Right lung (tissue), 5 donors: ENCODE results near the gene PCDHB13. TPM values are rescaled to one million over a fixed set of nuclear protein-coding genes. Genes with fewer than 3 reads are reported as not detected.

Experiments
- DNase-seq, 2 donors: peaks; one replicate each; pipeline ENCODE4 v3.0.0-alpha.2; 2013
- polyA plus RNA-seq, 5 donors: library from polyadenylated mRNA; unstranded; fragments of 120-200 nt; gene quantifications; one replicate each; pipeline versions ENCODE4 v1.2.1 to v1.2.3, GENCODE V29; 2013; ENCODE audit warnings: inconsistent platforms in 1 of 5, low replicate concordance in 1 of 5; ENCODE audit not compliant: insufficient read length in 5 of 5, insufficient read depth in 1 of 5

The PCDHB13 gene
- polyA plus RNA-seq, 5 donors = 3.9 to 6.0 (median 5.0) TPM

DNA sequence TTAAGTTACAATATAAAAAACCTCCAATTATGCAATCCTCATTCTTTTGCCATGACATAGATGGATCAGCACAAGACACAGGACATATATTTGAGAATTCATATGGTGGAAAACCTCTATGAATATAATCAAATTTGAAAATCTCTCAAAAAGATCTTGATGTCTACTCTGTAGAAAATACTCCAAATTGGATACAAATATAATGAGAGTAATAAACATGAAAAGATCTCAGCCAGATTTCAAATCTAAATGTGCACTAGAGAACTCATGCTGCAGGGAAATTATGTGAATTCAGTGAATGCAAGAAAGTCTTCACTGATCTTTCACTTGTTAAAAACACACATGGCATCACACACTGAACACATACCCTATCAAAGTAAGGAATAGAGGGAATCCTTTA is 45.2 kb downstream of the PCDHB13 start:
- DNase-seq = no peak

DNA sequence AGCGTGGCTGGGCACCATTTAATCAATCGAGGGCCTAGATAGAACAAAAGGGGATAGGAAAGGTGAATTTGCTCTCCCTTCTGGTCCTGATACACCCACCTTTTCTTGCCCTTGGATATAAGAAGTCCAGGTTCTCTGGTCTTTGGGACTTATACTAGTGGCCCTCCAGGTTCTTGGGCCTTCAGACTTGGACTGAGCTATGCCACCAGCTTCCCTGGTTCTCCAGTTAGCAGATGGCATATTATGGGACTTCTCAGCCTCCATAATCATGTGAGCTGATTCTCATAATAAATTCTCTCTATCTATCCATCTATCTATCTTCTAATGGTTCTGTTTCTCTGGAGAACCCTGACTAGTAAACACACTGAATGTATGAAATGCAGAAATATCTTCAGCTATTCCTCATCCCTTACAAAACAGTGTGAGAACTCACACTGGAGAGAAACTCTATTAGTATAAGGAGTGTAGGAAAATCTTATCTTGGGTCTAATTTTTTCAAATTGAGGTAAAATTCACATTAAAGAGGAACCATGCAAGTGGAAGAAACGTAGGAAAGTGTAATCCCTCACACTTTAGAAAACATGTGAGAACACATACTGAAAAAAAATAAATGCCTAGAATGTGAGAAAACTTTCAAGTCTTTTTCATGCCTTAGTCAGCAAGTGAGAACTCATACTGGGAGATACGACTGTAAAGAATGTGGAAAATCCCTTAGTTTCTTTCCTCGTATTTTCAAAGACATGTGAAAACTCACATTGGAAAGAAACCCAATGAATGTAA is 46.9 kb downstream of the PCDHB13 start:
- no peak for DNase-seq

DNA sequence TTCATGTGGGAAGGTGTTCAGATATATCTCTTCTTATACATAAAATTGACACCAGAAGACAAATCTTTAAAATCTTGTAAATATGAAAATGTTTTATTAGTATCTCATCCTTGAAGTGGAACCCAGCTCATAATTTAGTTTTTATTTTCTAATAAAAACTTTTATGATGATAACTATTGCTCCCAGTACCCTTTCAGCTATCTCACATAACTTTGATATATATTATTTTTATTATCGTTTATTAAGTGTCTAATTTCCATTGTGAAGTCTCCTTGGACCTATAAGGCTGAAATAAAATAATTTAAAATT is 47.5 kb downstream of the PCDHB13 start:
- DNase-seq = no peak

Other genes with a start within 250 kb of the PCDHB13 start
- 1 to 10 TPM; 2.4 to 4.3 (median 3.5) TPM for gene PCDHAC2, start 247.4 kb upstream of the PCDHB13 start, polyA plus RNA-seq
- gene PCDHB1, start 162.5 kb upstream of the PCDHB13 start, polyA plus RNA-seq = under 1 TPM; 0.06 to 0.20 (median 0.11) TPM
- gene PCDHB2, start 119.3 kb upstream of the PCDHB13 start, polyA plus RNA-seq = 10 to 100 TPM in 1 of 5 donors, 1 to 10 TPM in 4; 5.7 to 11.9 (median 7.5) TPM
- 1 to 10 TPM; 1.9 to 3.4 (median 2.8) TPM for gene PCDHB3, start 113.4 kb upstream of the PCDHB13 start, polyA plus RNA-seq
- gene PCDHB4, start 92.1 kb upstream of the PCDHB13 start, polyA plus RNA-seq = 1 to 10 TPM; 1.7 to 3.0 (median 2.9) TPM
- 10 to 100 TPM in 3 of 5 donors, 1 to 10 TPM in 2; 9.1 to 15.4 (median 10.6) TPM for gene PCDHB5, start 78.7 kb upstream of the PCDHB13 start, polyA plus RNA-seq
- 1 to 10 TPM; 2.5 to 3.7 (median 3.0) TPM for gene PCDHB6, start 63.9 kb upstream of the PCDHB13 start, polyA plus RNA-seq
- 1 to 10 TPM; 3.9 to 6.0 (median 4.7) TPM for gene PCDHB7, start 41.3 kb upstream of the PCDHB13 start, polyA plus RNA-seq
- 1 to 10 TPM; 1.1 to 2.5 (median 2.2) TPM for gene PCDHB8, start 36.1 kb upstream of the PCDHB13 start, polyA plus RNA-seq
- gene PCDHB16, start 31.5 kb upstream of the PCDHB13 start, polyA plus RNA-seq = 1 to 10 TPM; 4.7 to 6.6 (median 4.9) TPM
- 1 to 10 TPM; 3.1 to 5.6 (median 4.0) TPM for gene PCDHB9, start 26.8 kb upstream of the PCDHB13 start, polyA plus RNA-seq
- 1 to 10 TPM; 5.0 to 7.5 (median 6.9) TPM for gene PCDHB10, start 21.6 kb upstream of the PCDHB13 start, polyA plus RNA-seq
- gene PCDHB11, start 14.3 kb upstream of the PCDHB13 start, polyA plus RNA-seq = 1 to 10 TPM; 1.7 to 4.5 (median 3.3) TPM
- gene PCDHB12, start 5.2 kb upstream of the PCDHB13 start, polyA plus RNA-seq = 1 to 10 TPM; 4.3 to 6.6 (median 5.4) TPM
- gene PCDHB14, start 9.4 kb downstream of the PCDHB13 start, polyA plus RNA-seq = 10 to 100 TPM in 1 of 5 donors, 1 to 10 TPM in 4; 9.1 to 10.3 (median 9.3) TPM
- 10 to 100 TPM in 3 of 5 donors, 1 to 10 TPM in 2; 9.4 to 13.2 (median 10.2) TPM for gene PCDHB15, start 31.5 kb downstream of the PCDHB13 start, polyA plus RNA-seq
- gene SLC25A2, start 90.1 kb downstream of the PCDHB13 start, polyA plus RNA-seq = under 1 TPM; 0.08 to 0.26 (median 0.17) TPM
- gene TAF7, start 106.9 kb downstream of the PCDHB13 start, polyA plus RNA-seq = 100 to 1,000 TPM; 124 to 151 (median 140) TPM
- 1 to 10 TPM in 1 of 5 donors, under 1 TPM in 4; 0.50 to 1.0 (median 0.72) TPM for gene PCDHGA1, start 116.6 kb downstream of the PCDHB13 start, polyA plus RNA-seq
- 1 to 10 TPM; 3.0 to 7.3 (median 4.2) TPM for gene PCDHGA2, start 124.8 kb downstream of the PCDHB13 start, polyA plus RNA-seq
- gene PCDHGA3, start 129.9 kb downstream of the PCDHB13 start, polyA plus RNA-seq = 1 to 10 TPM; 2.0 to 3.9 (median 2.8) TPM
- 1 to 10 TPM; 1.2 to 1.7 (median 1.7) TPM for gene PCDHGB1, start 136.2 kb downstream of the PCDHB13 start, polyA plus RNA-seq
- gene PCDHGA4, start 141.1 kb downstream of the PCDHB13 start, polyA plus RNA-seq = 1 to 10 TPM; 1.9 to 3.3 (median 2.4) TPM
- gene PCDHGB2, start 146.1 kb downstream of the PCDHB13 start, polyA plus RNA-seq = 1 to 10 TPM; 4.0 to 6.0 (median 4.3) TPM
- 1 to 10 TPM; 2.7 to 4.5 (median 3.7) TPM for gene PCDHGA5, start 150.2 kb downstream of the PCDHB13 start, polyA plus RNA-seq
- 1 to 10 TPM; 2.0 to 3.0 (median 2.5) TPM for gene PCDHGB3, start 156.3 kb downstream of the PCDHB13 start, polyA plus RNA-seq
- gene PCDHGA6, start 160.0 kb downstream of the PCDHB13 start, polyA plus RNA-seq = 1 to 10 TPM; 4.2 to 6.1 (median 4.6) TPM
- 1 to 10 TPM; 1.7 to 2.1 (median 1.9) TPM for gene PCDHGA7, start 168.8 kb downstream of the PCDHB13 start, polyA plus RNA-seq
- 1 to 10 TPM; 3.1 to 5.0 (median 4.2) TPM for gene PCDHGB4, start 173.8 kb downstream of the PCDHB13 start, polyA plus RNA-seq
- gene PCDHGA8, start 178.7 kb downstream of the PCDHB13 start, polyA plus RNA-seq = 1 to 10 TPM in 1 of 5 donors, under 1 TPM in 4; 0.50 to 1.1 (median 0.74) TPM
- 1 to 10 TPM; 6.8 to 8.5 (median 7.7) TPM for gene PCDHGB5, start 184.0 kb downstream of the PCDHB13 start, polyA plus RNA-seq
- 1 to 10 TPM; 4.4 to 8.3 (median 5.7) TPM for gene PCDHGA9, start 188.9 kb downstream of the PCDHB13 start, polyA plus RNA-seq
- 1 to 10 TPM; 6.4 to 9.3 (median 7.8) TPM for gene PCDHGB6, start 194.1 kb downstream of the PCDHB13 start, polyA plus RNA-seq
- gene PCDHGA10, start 199.1 kb downstream of the PCDHB13 start, polyA plus RNA-seq = 1 to 10 TPM; 4.2 to 5.4 (median 4.5) TPM
- 10 to 100 TPM; 13.1 to 15.2 (median 13.9) TPM for gene PCDHGB7, start 203.8 kb downstream of the PCDHB13 start, polyA plus RNA-seq
- 1 to 10 TPM; 2.7 to 4.4 (median 3.2) TPM for gene PCDHGA11, start 207.1 kb downstream of the PCDHB13 start, polyA plus RNA-seq
- 1 to 10 TPM; 2.3 to 4.3 (median 3.4) TPM for gene PCDHGA12, start 216.6 kb downstream of the PCDHB13 start, polyA plus RNA-seq